HEK293 (cell line): ENCODE results near the gene CD151.

Experiments used
- CTCF ChIA-PET: fragments of 350-600 bp; formaldehyde crosslinking; extraction: SDS; loops from one replicate; lab custom pipeline; 2021; ENCODE audit warnings: antibody characterized with exemption; lab: Yijun Ruan, JAX
- POLR2A ChIA-PET: fragments of 300-600 bp; formaldehyde crosslinking; extraction: SDS; loops from one replicate; lab custom pipeline; 2020; ENCODE audit warnings: antibody characterized with exemption, inconsistent platforms; lab: Yijun Ruan, JAX
- H3K27ac ChIP-seq: fragments of 200-500 bp; sonication (Bioruptor generic); 2 replicates; pipeline ENCODE4 v1.5.1; 2014; ENCODE audit warnings: low read depth, low read length, control low read depth, inconsistent platforms; ENCODE audit errors: extremely low read depth
- H3K36me3 ChIP-seq, 2 experiments: fragments of 200-500 bp in 1 of 2; sonication (Bioruptor generic) in 1 of 2; 1 replicate in 1 of 2; 2 replicates in 1 of 2; pipeline ENCODE4 v1.5.1; 2014 to 2017; ENCODE audit warnings: inconsistent platforms in 2 of 2, low read length in 2 of 2; ENCODE audit not compliant: control insufficient read depth in 2 of 2, insufficient read depth in 1 of 2
- H3K4me1 ChIP-seq: fragments of 200-500 bp; sonication (Bioruptor generic); 2 replicates; pipeline ENCODE4 v1.5.1; 2014; ENCODE audit warnings: mild to moderate bottlenecking, low read length, inconsistent platforms; ENCODE audit not compliant: control insufficient read depth, insufficient read depth
- H3K4me3 ChIP-seq: 2 replicates; pipeline ENCODE4 v1.5.1; 2011; ENCODE audit warnings: low read depth, mild to moderate bottlenecking, control low read depth, low read length, moderate library complexity
- H3K9me3 ChIP-seq: fragments of 200-500 bp; sonication (Bioruptor generic); 2 replicates; pipeline ENCODE4 v1.5.1; 2014; ENCODE audit warnings: low read depth, low read length, inconsistent platforms; ENCODE audit not compliant: control insufficient read depth, insufficient read depth
- KLF10 ChIP-seq: fragments of 450-650 bp; IDR thresholded peaks from 2 replicates; pipeline ENCODE4 v1.5.1; 2018; ENCODE audit warnings: missing biosample characterization, mild to moderate bottlenecking, missing genetic modification characterization
- PATZ1 ChIP-seq: fragments of 450-650 bp; formaldehyde crosslinking; IDR thresholded peaks from 2 replicates; pipeline ENCODE4 v1.5.1; 2016; ENCODE audit warnings: missing biosample characterization, missing genetic modification characterization
- ZBTB20 ChIP-seq: fragments of 450-650 bp; formaldehyde crosslinking; IDR thresholded peaks from 2 replicates; pipeline ENCODE4 v1.5.1; 2016; ENCODE audit warnings: missing biosample characterization, missing genetic modification characterization
- ZBTB48 ChIP-seq: fragments of 450-650 bp; formaldehyde crosslinking; IDR thresholded peaks from 2 replicates; pipeline ENCODE4 v1.5.1; 2016; ENCODE audit warnings: missing biosample characterization, missing genetic modification characterization
- ZNF121 ChIP-seq: fragments of 450-650 bp; formaldehyde crosslinking; IDR thresholded peaks from 2 replicates; pipeline ENCODE4 v1.5.1; 2016; ENCODE audit warnings: missing biosample characterization, missing genetic modification characterization
- ZNF16 ChIP-seq: fragments of 450-650 bp; formaldehyde crosslinking; IDR thresholded peaks from 2 replicates; pipeline ENCODE4 v1.5.1; 2016; ENCODE audit warnings: low read depth, missing biosample characterization, missing genetic modification characterization
- ZNF239 ChIP-seq: fragments of 450-650 bp; formaldehyde crosslinking; IDR thresholded peaks from 2 replicates; pipeline ENCODE4 v1.5.1; 2016; ENCODE audit warnings: missing biosample characterization, missing genetic modification characterization
- ZNF394 ChIP-seq: fragments of 450-650 bp; formaldehyde crosslinking; IDR thresholded peaks from 2 replicates; pipeline ENCODE4 v1.5.1; 2016; ENCODE audit warnings: missing biosample characterization, missing genetic modification characterization, mild to moderate bottlenecking, moderate library complexity, borderline replicate concordance
- TF ChIP-seq, protein P1 (sequence below): fragments of 450-650 bp; formaldehyde crosslinking; IDR thresholded peaks from 2 replicates; pipeline ENCODE4 v1.5.0; 2017; ENCODE audit warnings: missing biosample characterization, missing genetic modification characterization, borderline replicate concordance
- TF ChIP-seq, protein P2 (sequence below): fragments of 450-650 bp; formaldehyde crosslinking; IDR thresholded peaks from 2 replicates; pipeline ENCODE4 v1.5.1; 2016; ENCODE audit warnings: missing biosample characterization, missing genetic modification characterization

Gene CD151

GRCh38 chr11:813072-813455 lies 19.7 kb upstream of the CD151 start:
- ChIA-PET POLR2A (interaction anchor here (0.6 to 11.4 kb wide), 4 partner anchors 15 to 280 kb away, joined by 3 to 202 read pairs (median 4); partner anchors contain the start of genes CD151, CRACR2B and SLC25A22), CTCF (interaction anchor here (0.6 kb wide), 1 partner anchor 47 kb away, joined by 4 read pairs; no protein-coding TSS in a partner anchor)
- H3K27ac ChIP-seq = no peak overlapping the region
- H3K9me3 ChIP-seq = no peaks in the 10 kb centered on the region
- H3K4me1 ChIP-seq = no peaks in the 10 kb centered on the region
- no peak overlapping the region for H3K4me3 ChIP-seq
- peak; percentile 94 for TF ChIP-seq ZNF121 (tag by site-specific recombination)
- TF ChIP-seq ZNF394 = no peak
- TF ChIP-seq, all 188 proteins: peak for 1
- peaks cover 4 to 45% of the 10 kb centered on the region in 2 experiments; a peak in 2 of 3 replicates for H3K36me3 ChIP-seq

- CTCF ChIA-PET = no interaction called here
- TF ChIP-seq PATZ1 (tag by site-specific recombination) = 0 out of 2 replicates have a peak, but pooled peaks have one; percentile 17
- no peak for TF ChIP-seq KLF10 (tag by site-specific recombination)
- no peak for TF ChIP-seq ZNF16 (tag by site-specific recombination)
- TF ChIP-seq, protein P1, sequence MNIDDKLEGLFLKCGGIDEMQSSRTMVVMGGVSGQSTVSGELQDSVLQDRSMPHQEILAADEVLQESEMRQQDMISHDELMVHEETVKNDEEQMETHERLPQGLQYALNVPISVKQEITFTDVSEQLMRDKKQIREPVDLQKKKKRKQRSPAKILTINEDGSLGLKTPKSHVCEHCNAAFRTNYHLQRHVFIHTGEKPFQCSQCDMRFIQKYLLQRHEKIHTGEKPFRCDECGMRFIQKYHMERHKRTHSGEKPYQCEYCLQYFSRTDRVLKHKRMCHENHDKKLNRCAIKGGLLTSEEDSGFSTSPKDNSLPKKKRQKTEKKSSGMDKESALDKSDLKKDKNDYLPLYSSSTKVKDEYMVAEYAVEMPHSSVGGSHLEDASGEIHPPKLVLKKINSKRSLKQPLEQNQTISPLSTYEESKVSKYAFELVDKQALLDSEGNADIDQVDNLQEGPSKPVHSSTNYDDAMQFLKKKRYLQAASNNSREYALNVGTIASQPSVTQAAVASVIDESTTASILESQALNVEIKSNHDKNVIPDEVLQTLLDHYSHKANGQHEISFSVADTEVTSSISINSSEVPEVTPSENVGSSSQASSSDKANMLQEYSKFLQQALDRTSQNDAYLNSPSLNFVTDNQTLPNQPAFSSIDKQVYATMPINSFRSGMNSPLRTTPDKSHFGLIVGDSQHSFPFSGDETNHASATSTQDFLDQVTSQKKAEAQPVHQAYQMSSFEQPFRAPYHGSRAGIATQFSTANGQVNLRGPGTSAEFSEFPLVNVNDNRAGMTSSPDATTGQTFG (tag by site-specific recombination) = no peak
- TF ChIP-seq, all 188 proteins: peak for 1
- Histone ChIP-seq H3K27ac (no peak overlapping the region), H3K4me1 (no peaks in the 10 kb centered on the region), H3K9me3 (no peaks in the 10 kb centered on the region), H3K36me3 (peaks cover 4 to 45% of the 10 kb centered on the region in 2 experiments; a peak in 2 of 3 replicates), H3K4me3 (no peak overlapping the region)
- POLR2A ChIA-PET = interaction anchor here (0.6 to 11.4 kb wide), 5 partner anchors 21 to 281 kb away, joined by 3 to 202 read pairs (median 3); partner anchors contain the start of genes CD151 and CRACR2B
Measured at GRCh38 chr11:813456-814096, 19.2 kb upstream of the CD151 start.

DNA sequence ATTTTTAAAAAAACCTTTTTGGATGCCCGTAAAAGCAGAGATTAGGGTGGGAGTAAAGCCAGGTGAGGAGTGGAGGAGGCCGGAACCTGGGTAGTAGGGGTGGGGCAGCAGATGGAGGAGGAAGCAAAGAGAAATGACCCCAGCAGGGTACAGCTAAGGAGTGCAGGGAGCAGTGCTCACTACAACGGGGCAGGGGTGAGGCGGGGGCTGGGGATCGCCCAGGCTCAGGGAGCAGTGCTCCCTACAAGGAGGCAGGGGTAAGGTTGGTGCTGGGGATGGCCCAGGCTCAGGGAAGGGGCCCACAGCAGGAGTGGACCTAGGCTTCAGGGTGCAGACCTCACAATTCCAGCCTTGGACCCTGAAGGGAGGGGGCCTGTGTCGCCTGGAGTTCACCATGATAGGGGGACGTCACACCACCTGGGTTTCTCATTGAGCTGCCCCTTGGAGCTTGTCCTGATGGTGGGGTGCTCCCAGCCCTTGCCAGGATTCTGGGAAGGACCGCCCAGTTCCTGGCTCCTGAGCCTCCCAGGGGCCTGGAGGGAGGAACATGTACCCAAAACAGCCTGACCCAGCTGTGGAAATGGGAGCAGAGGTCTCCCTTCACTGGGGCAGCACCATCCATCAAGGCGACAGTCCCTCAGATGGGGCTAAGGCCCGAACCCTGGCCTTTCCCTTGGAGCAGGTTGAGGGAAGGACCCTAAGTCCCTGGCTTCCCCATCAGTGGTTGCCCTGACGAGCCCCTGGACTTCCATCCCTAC lies 16.9 kb upstream of the CD151 start:
- TF ChIP-seq, protein P2, sequence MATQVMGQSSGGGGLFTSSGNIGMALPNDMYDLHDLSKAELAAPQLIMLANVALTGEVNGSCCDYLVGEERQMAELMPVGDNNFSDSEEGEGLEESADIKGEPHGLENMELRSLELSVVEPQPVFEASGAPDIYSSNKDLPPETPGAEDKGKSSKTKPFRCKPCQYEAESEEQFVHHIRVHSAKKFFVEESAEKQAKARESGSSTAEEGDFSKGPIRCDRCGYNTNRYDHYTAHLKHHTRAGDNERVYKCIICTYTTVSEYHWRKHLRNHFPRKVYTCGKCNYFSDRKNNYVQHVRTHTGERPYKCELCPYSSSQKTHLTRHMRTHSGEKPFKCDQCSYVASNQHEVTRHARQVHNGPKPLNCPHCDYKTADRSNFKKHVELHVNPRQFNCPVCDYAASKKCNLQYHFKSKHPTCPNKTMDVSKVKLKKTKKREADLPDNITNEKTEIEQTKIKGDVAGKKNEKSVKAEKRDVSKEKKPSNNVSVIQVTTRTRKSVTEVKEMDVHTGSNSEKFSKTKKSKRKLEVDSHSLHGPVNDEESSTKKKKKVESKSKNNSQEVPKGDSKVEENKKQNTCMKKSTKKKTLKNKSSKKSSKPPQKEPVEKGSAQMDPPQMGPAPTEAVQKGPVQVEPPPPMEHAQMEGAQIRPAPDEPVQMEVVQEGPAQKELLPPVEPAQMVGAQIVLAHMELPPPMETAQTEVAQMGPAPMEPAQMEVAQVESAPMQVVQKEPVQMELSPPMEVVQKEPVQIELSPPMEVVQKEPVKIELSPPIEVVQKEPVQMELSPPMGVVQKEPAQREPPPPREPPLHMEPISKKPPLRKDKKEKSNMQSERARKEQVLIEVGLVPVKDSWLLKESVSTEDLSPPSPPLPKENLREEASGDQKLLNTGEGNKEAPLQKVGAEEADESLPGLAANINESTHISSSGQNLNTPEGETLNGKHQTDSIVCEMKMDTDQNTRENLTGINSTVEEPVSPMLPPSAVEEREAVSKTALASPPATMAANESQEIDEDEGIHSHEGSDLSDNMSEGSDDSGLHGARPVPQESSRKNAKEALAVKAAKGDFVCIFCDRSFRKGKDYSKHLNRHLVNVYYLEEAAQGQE (tag by site-specific recombination) = no peak
- TF ChIP-seq ZBTB20 (tag by site-specific recombination) (0 out of 2 replicates have a peak, but pooled peaks have one; percentile 25), ZBTB48 (peak; percentile 59; the same call in 1 of the 2 replicates), ZNF239 (tag by site-specific recombination) (no peak)
- Histone ChIP-seq H3K27ac (no peak overlapping the region), H3K9me3 (no peaks in the 10 kb centered on the region), H3K4me1 (0 out of 2 replicates have a peak, but pooled peaks cover 3% of the 10 kb centered on the region), H3K36me3 (peaks cover 4 to 41% of the 10 kb centered on the region in 2 experiments; a peak in 2 of 3 replicates), H3K4me3 (no peak overlapping the region)
- ChIA-PET CTCF (interaction anchor here (0.8 kb wide), 1 partner anchor 18 kb away, joined by 4 read pairs; no protein-coding TSS in a partner anchor), POLR2A (interaction anchor here (5.2 to 11.4 kb wide), 2 partner anchors 11 to 19 kb away, joined by 42 to 202 read pairs; partner anchors contain the start of genes CD151, CRACR2B and PIDD1)
